Sigmoid colon (tissue), 3 donors: ENCODE results near the gene GDE1.

Experiments
- POLR2A ChIP-seq, 2 donors: fragments of 450-650 bp; IDR thresholded peaks; one replicate each; pipeline ENCODE4 v1.6.1; 2016; ENCODE audit warnings: antibody characterized with exemption in 2 of 2, mild to moderate bottlenecking in 2 of 2, moderate library complexity in 2 of 2
- TF ChIP-seq, protein P1 (sequence below), 4 experiments: fragments of 450-650 bp in 3 of 4; fragments of 200-600 bp in 1 of 4; IDR thresholded peaks; one replicate each; pipeline ENCODE4 v1.5.1; 2016 to 2019; ENCODE audit warnings: antibody characterized with exemption in 4 of 4, mild to moderate bottlenecking in 3 of 4, moderate library complexity in 2 of 4

DNA sequence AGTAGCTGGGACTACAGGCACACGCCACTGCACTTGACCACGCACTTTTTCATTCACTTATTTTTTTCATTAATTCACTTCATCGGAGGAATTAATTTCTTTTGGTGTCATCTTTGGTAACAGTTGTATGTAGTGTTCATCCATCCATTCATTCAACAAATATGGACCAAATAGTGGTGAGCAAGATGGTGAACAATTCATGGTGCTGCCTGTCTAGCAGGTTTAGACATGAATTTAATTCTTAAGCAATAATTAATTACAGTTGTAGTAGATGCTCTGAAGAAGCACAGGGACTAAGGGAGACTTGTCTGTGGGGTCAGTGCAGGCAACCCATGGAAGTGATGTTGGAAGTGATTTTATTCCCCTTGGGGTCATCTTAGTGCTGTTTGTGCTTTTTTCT, 22.4 kb downstream of the GDE1 start:
- TF ChIP-seq, protein P1, sequence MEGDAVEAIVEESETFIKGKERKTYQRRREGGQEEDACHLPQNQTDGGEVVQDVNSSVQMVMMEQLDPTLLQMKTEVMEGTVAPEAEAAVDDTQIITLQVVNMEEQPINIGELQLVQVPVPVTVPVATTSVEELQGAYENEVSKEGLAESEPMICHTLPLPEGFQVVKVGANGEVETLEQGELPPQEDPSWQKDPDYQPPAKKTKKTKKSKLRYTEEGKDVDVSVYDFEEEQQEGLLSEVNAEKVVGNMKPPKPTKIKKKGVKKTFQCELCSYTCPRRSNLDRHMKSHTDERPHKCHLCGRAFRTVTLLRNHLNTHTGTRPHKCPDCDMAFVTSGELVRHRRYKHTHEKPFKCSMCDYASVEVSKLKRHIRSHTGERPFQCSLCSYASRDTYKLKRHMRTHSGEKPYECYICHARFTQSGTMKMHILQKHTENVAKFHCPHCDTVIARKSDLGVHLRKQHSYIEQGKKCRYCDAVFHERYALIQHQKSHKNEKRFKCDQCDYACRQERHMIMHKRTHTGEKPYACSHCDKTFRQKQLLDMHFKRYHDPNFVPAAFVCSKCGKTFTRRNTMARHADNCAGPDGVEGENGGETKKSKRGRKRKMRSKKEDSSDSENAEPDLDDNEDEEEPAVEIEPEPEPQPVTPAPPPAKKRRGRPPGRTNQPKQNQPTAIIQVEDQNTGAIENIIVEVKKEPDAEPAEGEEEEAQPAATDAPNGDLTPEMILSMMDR (IDR thresholded peaks at IDR 0.05) = no peak
- no peak for TF ChIP-seq POLR2A (IDR thresholded peaks at IDR 0.05)
